Natural killer cell (primary cell): Measurements from ENCODE around the gene MRPL47. TPM values are rescaled to one million over a fixed set of nuclear protein-coding genes. Genes with fewer than 3 reads are reported as not detected.

Experiments used
- ATAC-seq, 3 donors: fragments of 150-1000 bp in 2 of 3; fragments of 200-7000 bp in 1 of 3; cut with Tn5 transposase; 1 replicate in 1 of 3; 2 replicates in 2 of 3; pipeline ENCODE4 v1.10.0; 2021; ENCODE audit warnings: mild to moderate bottlenecking in 2 of 3, moderate library complexity in 2 of 3
- DNase-seq, 2 donors: peaks; one replicate each; pipeline versions ENCODE4 v3.0.0 to v3.0.0-alpha.2; 2013 to 2021; ENCODE audit warnings: mixed read lengths in 1 of 2
- H3K27ac ChIP-seq: one replicate; pipeline ENCODE4 v1.5.1; 2013; ENCODE audit warnings: mild to moderate bottlenecking, low read length
- H3K27me3 ChIP-seq: one replicate; pipeline ENCODE4 v1.6.1; 2013; ENCODE audit warnings: low read length; ENCODE audit not compliant: control insufficient read depth, insufficient read depth
- H3K36me3 ChIP-seq: one replicate; pipeline ENCODE4 v1.6.1; 2013; ENCODE audit warnings: low read length; ENCODE audit not compliant: control insufficient read depth, insufficient read depth
- H3K4me1 ChIP-seq: one replicate; pipeline ENCODE4 v1.6.1; 2013; ENCODE audit warnings: low read length; ENCODE audit not compliant: control insufficient read depth, insufficient read depth
- H3K4me3 ChIP-seq: one replicate; pipeline ENCODE4 v1.5.1; 2013; ENCODE audit warnings: low read length
- H3K9me3 ChIP-seq: one replicate; pipeline ENCODE4 v1.6.1; 2013; ENCODE audit warnings: low read length; ENCODE audit not compliant: control insufficient read depth, insufficient read depth
- H3K27ac Mint-ChIP-seq, 2 donors: one replicate each; pipeline ENCODE4 v1.8.0; 2022; ENCODE audit warnings: mild to moderate bottlenecking in 2 of 2, mixed read lengths in 2 of 2, moderate library complexity in 1 of 2
- H3K27me3 Mint-ChIP-seq, 2 donors: one replicate each; pipeline ENCODE4 v1.8.0; 2022; ENCODE audit warnings: low read depth in 2 of 2, mixed read lengths in 2 of 2
- H3K36me3 Mint-ChIP-seq: one replicate; pipeline ENCODE4 v1.8.0; 2022; ENCODE audit warnings: mixed read lengths
- H3K4me1 Mint-ChIP-seq, 2 donors: one replicate each; pipeline ENCODE4 v1.8.0; 2022; ENCODE audit warnings: mixed read lengths in 2 of 2
- H3K4me3 Mint-ChIP-seq: one replicate; pipeline ENCODE4 v1.8.0; 2022; ENCODE audit warnings: mild to moderate bottlenecking, moderate library complexity, mixed read lengths
- H3K9me3 Mint-ChIP-seq, 2 donors: one replicate each; pipeline ENCODE4 v1.8.0; 2022; ENCODE audit warnings: mixed read lengths in 2 of 2
- CTCF ChIP-seq: fragments of 200-600 bp; IDR thresholded peaks from one replicate; pipeline ENCODE4 v1.8.0; 2022; ENCODE audit warnings: antibody characterized with exemption
- WGBS: methylation state at CpG from one replicate; pipeline ENCODE4 v1.1.7; 2013; ENCODE audit warnings: missing lambda C conversion rate; ENCODE audit not compliant: insufficient coverage; 5-methylcytosine and 5-hydroxymethylcytosine counted together
- intact Hi-C: fragments of 100-400 bp; cut with micrococcal nuclease; formaldehyde crosslinking; loops from one replicate; pipeline ENCODE4 v1.14.2; 2022
- total RNA-seq, 4 donors: library from RNA; stranded (reverse); fragments of 120-200 nt in 1 of 4; gene quantifications; one replicate each; pipeline versions ENCODE4 v1.2.3 to v1.2.4, GENCODE V29; 2013 to 2022

MRPL47 gene
- total RNA-seq, 3 donors from 2014 or later (not counting 1 experiment from before 2014, with no cell fraction given) = 23.2 to 30.8 (median 25.5) TPM

GRCh38 chr3:179562591-179563270 is 41.7 kb downstream of the MRPL47 start, which contains the start of gene ACTL6A:
TSS of gene ACTL6A (plus strand) at chr3:179562926. CDS start at chr3:179563093, 167 bp downstream.
- H3K27me3 Mint-ChIP-seq = peaks cover 3% of the 10 kb centered on the region in 2 donors

GRCh38 chr3:179560791-179561190 is 43.6 kb downstream of the MRPL47 start:
- H3K4me3 Mint-ChIP-seq = no peak overlapping the region
- no peaks in the 10 kb centered on the region for H3K9me3 ChIP-seq
- H3K36me3 Mint-ChIP-seq = no peaks in the 10 kb centered on the region
- H3K27ac ChIP-seq = no peak overlapping the region
- no peak overlapping the region for H3K4me3 ChIP-seq
- H3K27me3 Mint-ChIP-seq = peaks cover 6 to 13% of the 10 kb centered on the region in 2 donors
- H3K27me3 ChIP-seq = no peaks in the 10 kb centered on the region
- ATAC-seq (no peak), DNase-seq (no peak)
- no peak overlapping the region for H3K27ac Mint-ChIP-seq
- peaks cover 7% of the 10 kb centered on the region for H3K4me1 ChIP-seq
- H3K36me3 ChIP-seq = no peaks in the 10 kb centered on the region
- peaks cover 22 to 27% of the 10 kb centered on the region in 2 donors for H3K4me1 Mint-ChIP-seq
- H3K9me3 Mint-ChIP-seq = no peaks in the 10 kb centered on the region
- no peak for TF ChIP-seq CTCF
- intact Hi-C loops = no loop called here
- 100% methylated on average over 1 of the region's 1 CpG for WGBS

More at GRCh38 chr3:179562591-179563270, 41.7 kb downstream of the MRPL47 start, which contains the start of gene ACTL6A:
- Mint-ChIP-seq H3K4me3 (peak within 1 kb of the TSS; percentile 93), H3K4me1 (peaks cover 24 to 32% of the 10 kb centered on the region in 2 donors), H3K9me3 (no peaks in the 10 kb centered on the region), H3K36me3 (no peaks in the 10 kb centered on the region), H3K27ac (peak within 1 kb of the TSS; percentile 85 to 90)
- WGBS = 0% methylated on average over 54 of the region's 55 CpGs
- H3K4me1 ChIP-seq = peaks cover 7% of the 10 kb centered on the region
- H3K27ac ChIP-seq = peak within 1 kb of the TSS; percentile 48
- H3K36me3 ChIP-seq = no peaks in the 10 kb centered on the region
- no peaks in the 10 kb centered on the region for H3K9me3 ChIP-seq
- no peaks in the 10 kb centered on the region for H3K27me3 ChIP-seq
- ATAC-seq (peak; percentile 91 to 97 (median 94)), DNase-seq (peak; percentile 95 to 98)
- intact Hi-C loops = loop anchor here (1.0 to 2.0 kb wide), 5 partner anchors 43 to 548 kb away; partner anchors contain the start of genes MFN1, PIK3CA and ZNF639
- H3K4me3 ChIP-seq = peak within 1 kb of the TSS; percentile 84
- TF ChIP-seq CTCF = no peak

- Histone ChIP-seq H3K36me3 (no peaks in the 10 kb centered on the region), H3K4me3 (no peak overlapping the region), H3K9me3 (no peaks in the 10 kb centered on the region), H3K4me1 (peaks cover 5% of the 10 kb centered on the region), H3K27ac (no peak overlapping the region), H3K27me3 (no peaks in the 10 kb centered on the region)
- TF ChIP-seq CTCF = peak; percentile 41
- DNase-seq = peak in 1 of 2 donors; percentile 64
- no peak overlapping the region for H3K4me3 Mint-ChIP-seq
- intact Hi-C loops = no loop called here
- no peaks in the 10 kb centered on the region for H3K36me3 Mint-ChIP-seq
- 0% methylated on average over 2 of the region's 3 CpGs for WGBS
- H3K4me1 Mint-ChIP-seq = peaks cover 11 to 17% of the 10 kb centered on the region in 2 donors
- ATAC-seq = no peak
- no peak overlapping the region for H3K27ac Mint-ChIP-seq
- H3K9me3 Mint-ChIP-seq = no peaks in the 10 kb centered on the region
- peaks cover 6 to 16% of the 10 kb centered on the region in 2 donors for H3K27me3 Mint-ChIP-seq
Measured at GRCh38 chr3:179558742-179559364, 45.6 kb downstream of the MRPL47 start.
